Activated CD8-positive, alpha-beta T cell treated with anti-CD3 and anti-CD28 coated beads for 36 hours (primary cell): ENCODE results near the gene SLC9A6. TPM values are rescaled to one million over a fixed set of nuclear protein-coding genes. Genes with fewer than 3 reads are reported as not detected.

ENCODE experiments used
- ATAC-seq: fragments of 200-7000 bp; cut with Tn5 transposase; one replicate; pipeline ENCODE4 v1.10.0; 2021; ENCODE audit warnings: mild to moderate bottlenecking, moderate library complexity
- CTCF ChIA-PET: fragments of 350-600 bp; sonication (Branson Sonifier 250); formaldehyde crosslinking; loops from one replicate; lab custom pipeline; 2021; ENCODE audit warnings: antibody characterized with exemption; lab: Charles Lee
- POLR2A ChIA-PET: fragments of 350-600 bp; sonication (Branson Sonifier 250); formaldehyde crosslinking; loops from one replicate; lab custom pipeline; 2021; ENCODE audit warnings: antibody characterized with exemption; lab: Charles Lee
- DNase-seq: peaks from one replicate; pipeline ENCODE4 v3.0.0-alpha.2; 2020
- H3K27ac Mint-ChIP-seq: one replicate; pipeline ENCODE4 v1.8.0; 2021; ENCODE audit warnings: mild to moderate bottlenecking, mixed read lengths
- H3K27me3 Mint-ChIP-seq: one replicate; pipeline ENCODE4 v1.8.0; 2021; ENCODE audit warnings: mixed read lengths
- H3K36me3 Mint-ChIP-seq: one replicate; pipeline ENCODE4 v1.8.0; 2021; ENCODE audit warnings: low read depth, mixed read lengths
- H3K4me1 Mint-ChIP-seq: one replicate; pipeline ENCODE4 v1.8.0; 2021; ENCODE audit warnings: low read depth, mixed read lengths
- H3K4me3 Mint-ChIP-seq: one replicate; pipeline ENCODE4 v1.8.0; 2021; ENCODE audit warnings: mild to moderate bottlenecking, moderate library complexity, mixed read lengths
- H3K9me3 Mint-ChIP-seq: one replicate; pipeline ENCODE4 v1.8.0; 2021; ENCODE audit warnings: mixed read lengths
- intact Hi-C: fragments of 100-400 bp; cut with micrococcal nuclease; formaldehyde crosslinking; loops from one replicate; pipeline ENCODE4 v1.10.0; 2022
- total RNA-seq, 2 experiments: library from RNA; stranded (reverse); gene quantifications; one replicate each; pipeline ENCODE4 v1.2.3, GENCODE V29; 2021
- TF ChIP-seq, protein P1 (sequence below): fragments of 200-600 bp; IDR thresholded peaks from one replicate; pipeline ENCODE4 v1.8.0; 2022; ENCODE audit warnings: antibody characterized with exemption, mild to moderate bottlenecking

Gene SLC9A6
- 10 to 100 TPM in 1 of 2 experiments, 1 to 10 TPM in 1; 8.7 to 11.3 TPM for total RNA-seq

- Mint-ChIP-seq H3K27ac (peak within 1 kb of the TSS; percentile 87), H3K36me3 (peaks cover 2% of the 10 kb centered on the region), H3K4me1 (peaks cover 56% of the 10 kb centered on the region), H3K27me3 (no peaks in the 10 kb centered on the region), H3K9me3 (no peaks in the 10 kb centered on the region), H3K4me3 (peak within 1 kb of the TSS; percentile 88)
- DNase-seq = peak; percentile 70
- ChIA-PET CTCF (interaction anchor here (0.7 to 1.5 kb wide), 2 partner anchors 15 to 43 kb away, joined by 3 to 4 read pairs; no protein-coding TSS in a partner anchor), POLR2A (interaction anchor here (1.3 to 3.1 kb wide), 2 partner anchors 11 kb away, joined by 3 to 14 read pairs; partner anchors contain the start of gene MMGT1)
- intact Hi-C loops = no loop called here
- ATAC-seq = peak; percentile 84
- TF ChIP-seq, protein P1, sequence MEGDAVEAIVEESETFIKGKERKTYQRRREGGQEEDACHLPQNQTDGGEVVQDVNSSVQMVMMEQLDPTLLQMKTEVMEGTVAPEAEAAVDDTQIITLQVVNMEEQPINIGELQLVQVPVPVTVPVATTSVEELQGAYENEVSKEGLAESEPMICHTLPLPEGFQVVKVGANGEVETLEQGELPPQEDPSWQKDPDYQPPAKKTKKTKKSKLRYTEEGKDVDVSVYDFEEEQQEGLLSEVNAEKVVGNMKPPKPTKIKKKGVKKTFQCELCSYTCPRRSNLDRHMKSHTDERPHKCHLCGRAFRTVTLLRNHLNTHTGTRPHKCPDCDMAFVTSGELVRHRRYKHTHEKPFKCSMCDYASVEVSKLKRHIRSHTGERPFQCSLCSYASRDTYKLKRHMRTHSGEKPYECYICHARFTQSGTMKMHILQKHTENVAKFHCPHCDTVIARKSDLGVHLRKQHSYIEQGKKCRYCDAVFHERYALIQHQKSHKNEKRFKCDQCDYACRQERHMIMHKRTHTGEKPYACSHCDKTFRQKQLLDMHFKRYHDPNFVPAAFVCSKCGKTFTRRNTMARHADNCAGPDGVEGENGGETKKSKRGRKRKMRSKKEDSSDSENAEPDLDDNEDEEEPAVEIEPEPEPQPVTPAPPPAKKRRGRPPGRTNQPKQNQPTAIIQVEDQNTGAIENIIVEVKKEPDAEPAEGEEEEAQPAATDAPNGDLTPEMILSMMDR = no peak
These were observed at the start of gene SLC9A6 for GRCh38 chrX:135985157-135985972. TSS of gene SLC9A6 (plus strand) at chrX:135985435. CDS start at chrX:135985659, 224 bp downstream.

- POLR2A ChIA-PET = no interaction called here
- Mint-ChIP-seq H3K27me3 (no peaks in the 10 kb centered on the region), H3K36me3 (no peaks in the 10 kb centered on the region), H3K4me3 (no peak overlapping the region), H3K9me3 (peaks cover 1% of the 10 kb centered on the region), H3K27ac (no peak overlapping the region), H3K4me1 (no peaks in the 10 kb centered on the region)
- TF ChIP-seq, protein P1 = no peak
- ATAC-seq (no peak), DNase-seq (no peak)
- CTCF ChIA-PET = no interaction called here
- intact Hi-C loops = no loop called here
These were observed 40.7 kb upstream of the SLC9A6 start for GRCh38 chrX:135944486-135944885.

- no peak for ATAC-seq
These were observed 33.9 kb upstream of the SLC9A6 start for GRCh38 chrX:135951291-135951690.

DNA sequence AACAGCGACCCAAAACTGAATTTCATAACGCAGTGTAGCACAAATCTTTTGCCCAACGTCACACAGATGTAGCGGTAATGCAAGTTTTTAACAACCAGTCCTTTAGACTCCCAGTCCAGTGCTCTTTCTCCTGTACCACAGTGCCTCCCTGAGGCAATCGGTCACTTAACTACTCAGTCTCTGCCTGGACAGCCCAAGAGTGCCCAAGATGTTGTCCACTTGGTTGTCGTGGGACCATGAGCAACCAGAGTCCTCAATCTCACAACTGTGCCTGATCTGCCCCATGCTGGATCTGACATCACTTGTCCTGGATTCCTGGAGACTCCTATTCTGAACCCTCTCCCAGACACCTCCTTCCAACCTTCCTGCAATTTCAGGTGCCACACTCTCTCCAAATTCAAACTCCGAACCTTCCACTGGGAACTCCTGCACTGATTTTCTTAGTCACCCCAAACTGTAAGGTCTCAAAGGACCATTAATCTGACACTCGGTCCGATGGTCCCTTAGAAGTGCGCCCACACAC, 12.1 kb upstream of the SLC9A6 start:
- intact Hi-C loops = no loop called here
- Mint-ChIP-seq H3K36me3 (no peaks in the 10 kb centered on the region), H3K9me3 (no peaks in the 10 kb centered on the region), H3K4me1 (peaks cover 24% of the 10 kb centered on the region), H3K4me3 (peak overlapping the region; percentile 90), H3K27ac (peak overlapping the region; percentile 99), H3K27me3 (no peaks in the 10 kb centered on the region)
- ATAC-seq (no peak), DNase-seq (peak; percentile 16)
- TF ChIP-seq, protein P1 = no peak
- ChIA-PET POLR2A (interaction anchor here (1.0 to 2.9 kb wide), 2 partner anchors 11 to 16 kb away, joined by 3 to 14 read pairs; partner anchors contain the start of gene SLC9A6), CTCF (interaction anchor here (0.6 to 1.1 kb wide), 2 partner anchors 9 to 18 kb away, joined by 3 to 4 read pairs; no protein-coding TSS in a partner anchor)

More at GRCh38 chrX:135951291-135951690, 33.9 kb upstream of the SLC9A6 start:
- TF ChIP-seq, protein P1 = no peak
- CTCF ChIA-PET = no interaction called here
- Mint-ChIP-seq H3K9me3 (no peaks in the 10 kb centered on the region), H3K27ac (no peak overlapping the region), H3K4me3 (no peak overlapping the region), H3K4me1 (no peaks in the 10 kb centered on the region), H3K36me3 (no peaks in the 10 kb centered on the region), H3K27me3 (no peaks in the 10 kb centered on the region)
- intact Hi-C loops = no loop called here
- no peak for DNase-seq
- POLR2A ChIA-PET = no interaction called here
